ENCODE results near the gene VAV2. TPM values are rescaled to one million over a fixed set of nuclear protein-coding genes. Genes with fewer than 3 reads are reported as not detected.

VAV2 gene
- total and polyA plus RNA-seq, 2 of the 4 experiments (the other 2 are of a cell fraction), result 10.8 to 13.4 TPM

GRCh38 chr9:133976191-133976861, 15.8 kb downstream of the VAV2 start:
- intact Hi-C loops (cut with micrococcal nuclease), result no loop called here
- no peak overlapping the region for H3K4me3 ChIP-seq (ENCODE audit: insufficient read depth, low read depth, low read length)
- ChIA-PET CTCF (no interaction called here), POLR2A (ENCODE audit: unreplicated experiment) (no interaction called here)
- H4K5ac ChIP-seq (ENCODE audit: low read depth, low read length), result no peak overlapping the region
- H2BK20ac ChIP-seq (ENCODE audit: low read depth, low read length), result no peak overlapping the region
- H3K4me1 ChIP-seq (ENCODE audit: control insufficient read depth, insufficient read depth, low read length), result peaks cover 25% of the 10 kb centered on the region
- no peak overlapping the region for H4K91ac ChIP-seq (ENCODE audit: insufficient read depth, low read depth, low read length)
- no peak for DNase-seq
- H3K4ac ChIP-seq (ENCODE audit: low read depth, low read length), result no peak overlapping the region
- no peak overlapping the region for H3K4me2 ChIP-seq (ENCODE audit: low read depth, low read length)
- H2BK120ac ChIP-seq (ENCODE audit: low read depth, low read length), result no peak overlapping the region
- H2AK5ac ChIP-seq (ENCODE audit: low read depth, low read length), result no peak overlapping the region
- H3K27me3 ChIP-seq (ENCODE audit: control insufficient read depth, insufficient read depth, low read length), result no peaks in the 10 kb centered on the region
- H4K20me1 ChIP-seq (ENCODE audit: insufficient read depth, low read length), result peaks cover 100% of the 10 kb centered on the region
- dilution Hi-C loops (cut with HindIII; ENCODE audit: low sequenced_read_pairs, unreplicated experiment), result no loop called here
- H2BK5ac ChIP-seq (ENCODE audit: low read depth, low read length, poor library complexity, severe bottlenecking), result no peak overlapping the region
- H3K23ac ChIP-seq (ENCODE audit: low read depth, low read length), result no peak overlapping the region; the same call in 1 of the 2 replicates
- H3K79me1 ChIP-seq (ENCODE audit: low read depth in 1 of 2, low read length in 2 of 2), result peaks cover 30 to 99% of the 10 kb centered on the region in 2 experiments
- no peak overlapping the region for H3K9ac ChIP-seq (ENCODE audit: low read depth, low read length)
- no peaks in the 10 kb centered on the region for H3K36me3 ChIP-seq (ENCODE audit: control insufficient read depth, insufficient read depth, low read length)
- H4K8ac ChIP-seq (ENCODE audit: low read depth in 2 of 2, low read length in 2 of 2), result no peak overlapping the region
- no peak for TF ChIP-seq POLR2A (IDR thresholded peaks at IDR 0.05; ENCODE audit: low read depth, low read length)
- TF ChIP-seq CHD1 (IDR thresholded peaks at IDR 0.05; ENCODE audit: low read depth, low read length), result no peak
- no peak for TF ChIP-seq MXI1 (IDR thresholded peaks at IDR 0.05; ENCODE audit: borderline replicate concordance, low read depth, low read length)
- no peak for TF ChIP-seq NFE2L2 (IDR thresholded peaks at IDR 0.05; ENCODE audit: low read depth, low read length)
- no peak for TF ChIP-seq MAZ (IDR thresholded peaks at IDR 0.05; ENCODE audit: borderline replicate concordance, low read depth, low read length)
- no peak for TF ChIP-seq RAD21 (IDR thresholded peaks at IDR 0.05; ENCODE audit: low read length)
- no peak for TF ChIP-seq CEBPB (IDR thresholded peaks at IDR 0.05; ENCODE audit: low read depth, low read length)
- no peak for TF ChIP-seq MAFK (IDR thresholded peaks at IDR 0.05; ENCODE audit: low read depth, low read length)
- no peak for TF ChIP-seq BHLHE40 (IDR thresholded peaks at IDR 0.05; ENCODE audit: low read depth, low read length)
- TF ChIP-seq SMC3 (IDR thresholded peaks at IDR 0.05; ENCODE audit: low read depth, low read length), result no peak
- TF ChIP-seq FOS (IDR thresholded peaks at IDR 0.05; ENCODE audit: low read depth, low read length), result no peak
- TF ChIP-seq RCOR1 (IDR thresholded peaks at IDR 0.05; ENCODE audit: insufficient replicate concordance, low read length), result no peak
- TF ChIP-seq CTCF (conservative IDR thresholded peaks at IDR 0.05; ENCODE audit: low read depth, low read length), result no peak
- TF ChIP-seq, protein P1, sequence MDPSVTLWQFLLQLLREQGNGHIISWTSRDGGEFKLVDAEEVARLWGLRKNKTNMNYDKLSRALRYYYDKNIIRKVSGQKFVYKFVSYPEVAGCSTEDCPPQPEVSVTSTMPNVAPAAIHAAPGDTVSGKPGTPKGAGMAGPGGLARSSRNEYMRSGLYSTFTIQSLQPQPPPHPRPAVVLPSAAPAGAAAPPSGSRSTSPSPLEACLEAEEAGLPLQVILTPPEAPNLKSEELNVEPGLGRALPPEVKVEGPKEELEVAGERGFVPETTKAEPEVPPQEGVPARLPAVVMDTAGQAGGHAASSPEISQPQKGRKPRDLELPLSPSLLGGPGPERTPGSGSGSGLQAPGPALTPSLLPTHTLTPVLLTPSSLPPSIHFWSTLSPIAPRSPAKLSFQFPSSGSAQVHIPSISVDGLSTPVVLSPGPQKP (IDR thresholded peaks at IDR 0.05; ENCODE audit: borderline replicate concordance, low read depth, low read length), result no peak
- no peak for TF ChIP-seq USF2 (IDR thresholded peaks at IDR 0.05; ENCODE audit: low read depth, low read length)
- TF ChIP-seq RFX5 (IDR thresholded peaks at IDR 0.05; ENCODE audit: low read depth, low read length), result no peak
- peaks cover 30% of the 10 kb centered on the region for H3K9me1 ChIP-seq (ENCODE audit: insufficient read depth, low read length)
- H3K56ac ChIP-seq (ENCODE audit: extremely low read depth, insufficient read depth, low read length), result no peak overlapping the region
- H3K18ac ChIP-seq (ENCODE audit: low read depth, low read length), result no peak overlapping the region
- H3K9me3 ChIP-seq (ENCODE audit: control insufficient read depth, insufficient read depth, low read length), result no peaks in the 10 kb centered on the region
- H2AFZ ChIP-seq (replicated peaks; ENCODE audit: low read length, poor library complexity), result no peak overlapping the region
- no peak overlapping the region for H2BK15ac ChIP-seq (ENCODE audit: low read depth, low read length)
- no peak overlapping the region for H3K14ac ChIP-seq (replicated peaks; ENCODE audit: low read depth, low read length)
- BruUV-seq (replicated peaks), result no TSS peak
- no peak overlapping the region for H2AK9ac ChIP-seq (replicated peaks; ENCODE audit: low read depth, low read length, poor library complexity)
- H3K27ac ChIP-seq (ENCODE audit: insufficient read depth, low read length), result no peak overlapping the region
- WGBS, 2 experiments (ENCODE audit: extremely low coverage in 2 of 2, insufficient read length in 1 of 2), result 100% methylated on average over 1 of the region's 17 CpGs; no CpG with 5 or more reads in 1 of the 2 experiments
- no peak for ATAC-seq (ENCODE audit: low read depth)
- in situ Hi-C loops (cut with MboI; ENCODE audit: low sequenced_read_pairs), result no loop called here
